ENCODE results near the gene SEMA3C.

Gene SEMA3C

DNA sequence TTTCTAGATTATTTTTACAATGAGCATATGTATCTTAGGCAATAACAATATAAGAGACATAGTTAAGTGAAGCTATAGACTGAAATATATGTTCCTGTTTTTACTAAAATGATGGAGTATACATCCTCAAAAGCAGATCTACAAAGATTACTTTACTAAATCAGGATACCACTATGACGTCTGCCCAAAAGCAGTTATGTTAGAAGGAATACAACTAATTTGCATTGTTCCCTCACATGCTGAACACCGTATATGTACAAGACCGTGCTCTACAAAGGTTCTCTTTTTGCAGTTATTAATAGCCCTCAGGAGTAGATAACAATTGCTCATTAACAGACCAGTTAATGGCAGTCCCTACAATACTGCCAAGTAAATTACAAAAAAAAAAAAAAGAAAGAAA is 143.0 kb downstream of the SEMA3C start:
- DNase-seq (ENCODE audit: low read depth): no peak

DNA sequence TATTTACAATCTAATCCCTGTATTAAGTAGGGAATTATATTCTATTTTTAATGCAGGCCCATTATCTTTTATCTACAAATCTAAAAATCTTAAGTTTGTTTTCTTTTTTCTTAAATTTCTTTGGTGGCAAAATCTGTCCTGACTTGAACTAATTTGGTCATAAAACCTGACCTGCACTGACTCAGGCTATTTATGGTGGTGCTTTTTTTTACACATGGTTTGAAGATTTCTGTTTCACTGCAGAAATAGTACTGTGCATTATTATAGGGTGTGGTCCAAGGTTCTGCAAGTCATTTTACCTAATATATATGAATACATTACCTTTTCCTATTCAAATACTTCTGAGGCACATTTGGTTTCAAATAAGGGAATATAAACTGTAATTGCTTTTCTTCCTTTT is 143.4 kb downstream of the SEMA3C start:
- DNase-seq (ENCODE audit: low read depth): no peak

DNA sequence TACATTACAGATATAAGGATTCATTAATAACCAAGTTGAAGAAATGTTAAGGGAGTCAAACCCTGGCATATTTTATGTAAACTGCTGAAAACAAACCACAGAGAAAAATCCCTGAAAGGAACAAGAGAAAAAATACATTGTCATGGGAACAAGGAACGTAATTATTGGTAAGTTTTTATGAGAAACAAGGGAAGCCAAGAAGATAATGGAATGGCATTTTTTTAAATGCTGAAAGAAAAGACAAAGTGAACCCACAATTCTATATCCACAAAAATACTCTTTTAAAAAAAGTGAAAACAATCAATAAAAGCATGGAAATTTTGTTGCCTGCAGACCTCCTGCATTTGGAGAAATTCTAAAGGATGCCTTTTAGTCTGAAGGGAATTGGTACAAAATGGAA is 144.0 kb downstream of the SEMA3C start:
- no peak for DNase-seq (ENCODE audit: low read depth)

DNA sequence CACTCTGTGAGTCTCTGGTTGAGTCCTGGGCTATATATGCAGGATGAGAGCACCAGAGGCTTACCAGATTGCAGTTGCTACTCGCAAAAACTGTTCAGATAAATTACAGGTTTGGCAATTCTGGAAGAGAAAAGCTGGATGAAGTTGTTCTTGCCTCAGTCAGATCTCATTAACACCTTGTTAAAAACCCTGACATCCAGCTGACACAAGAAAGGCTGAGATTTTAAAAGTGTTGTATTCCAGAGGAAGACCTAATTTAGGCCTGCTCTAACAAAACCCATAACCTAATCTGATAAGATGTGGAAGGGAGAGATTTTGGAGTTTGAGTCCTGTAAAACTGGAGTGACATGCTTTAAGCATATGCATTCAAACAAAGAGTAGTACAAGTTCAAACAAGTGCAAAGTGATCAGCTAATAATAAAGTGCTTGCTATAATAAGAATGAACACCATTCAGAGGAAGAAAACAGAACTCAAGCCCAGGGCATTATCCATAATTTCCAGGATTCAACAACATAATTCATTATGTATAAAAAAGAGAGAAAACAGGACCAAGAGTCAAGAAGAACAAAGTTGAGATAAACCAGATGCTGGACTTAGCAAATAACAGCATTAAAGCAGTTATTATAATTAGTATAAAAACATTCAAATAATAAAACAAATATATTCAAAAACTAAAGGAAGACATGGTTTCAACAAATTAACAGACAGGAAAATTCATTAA is 144.9 kb downstream of the SEMA3C start:
- no peak for DNase-seq (ENCODE audit: low read depth)

DNA sequence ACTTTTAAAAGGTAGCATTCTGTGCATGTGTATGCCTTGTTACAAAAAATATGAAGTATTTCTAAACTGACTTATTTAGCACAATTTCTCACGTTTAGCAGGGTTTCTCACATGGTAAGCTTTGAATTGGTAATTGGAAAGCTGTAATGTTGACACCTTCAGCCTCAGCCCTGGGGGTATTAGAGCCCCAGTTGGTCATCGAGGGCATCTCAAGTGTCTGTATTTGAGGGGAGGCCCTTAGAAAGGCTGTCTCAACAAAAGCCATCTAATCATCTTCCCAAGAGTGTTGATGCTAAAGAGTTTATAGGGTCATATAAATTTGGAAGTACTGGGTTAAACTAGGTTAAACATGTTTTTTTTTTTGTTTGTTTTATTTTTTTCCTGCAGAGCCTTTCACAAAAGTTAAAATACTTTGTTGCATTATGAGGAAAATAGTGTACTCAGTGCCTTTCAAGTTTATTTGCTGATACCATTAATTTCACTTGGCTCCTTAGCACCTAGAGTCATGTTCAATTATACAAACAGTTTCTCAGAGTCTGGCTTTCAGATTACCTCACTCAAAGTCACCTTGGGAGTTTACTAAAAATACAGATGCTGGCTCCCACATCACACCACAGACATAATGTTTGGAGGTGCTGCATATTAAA is 146.4 kb downstream of the SEMA3C start:
- DNase-seq (ENCODE audit: low read depth): no peak

GRCh38 chr7:80771523-80771922 is 147.3 kb downstream of the SEMA3C start:
- no peak for DNase-seq (ENCODE audit: low read depth)

DNA sequence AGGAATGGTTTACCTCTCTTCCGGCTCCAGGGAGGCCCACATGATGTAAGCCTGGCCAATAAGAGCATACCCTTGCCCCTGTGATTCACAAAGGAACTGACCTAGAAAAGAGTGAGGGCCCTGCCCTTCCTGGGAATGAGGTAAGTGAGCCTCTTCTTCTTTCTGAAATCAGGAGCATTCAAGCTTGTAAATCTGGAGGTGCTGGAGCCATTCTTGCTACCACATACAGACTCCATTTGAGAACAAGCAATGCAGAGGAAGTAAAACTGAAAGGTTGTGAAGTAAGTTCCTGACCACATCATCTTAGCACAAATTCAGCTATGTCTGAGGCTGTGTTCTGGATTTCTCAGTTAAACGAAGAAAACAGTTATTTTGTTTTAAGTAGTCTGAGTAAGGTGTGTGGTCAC is 148.2 kb downstream of the SEMA3C start:
- DNase-seq (ENCODE audit: low read depth): no peak

GRCh38 chr7:80770061-80770460 is 148.8 kb downstream of the SEMA3C start:
- DNase-seq (ENCODE audit: low read depth): no peak

DNA sequence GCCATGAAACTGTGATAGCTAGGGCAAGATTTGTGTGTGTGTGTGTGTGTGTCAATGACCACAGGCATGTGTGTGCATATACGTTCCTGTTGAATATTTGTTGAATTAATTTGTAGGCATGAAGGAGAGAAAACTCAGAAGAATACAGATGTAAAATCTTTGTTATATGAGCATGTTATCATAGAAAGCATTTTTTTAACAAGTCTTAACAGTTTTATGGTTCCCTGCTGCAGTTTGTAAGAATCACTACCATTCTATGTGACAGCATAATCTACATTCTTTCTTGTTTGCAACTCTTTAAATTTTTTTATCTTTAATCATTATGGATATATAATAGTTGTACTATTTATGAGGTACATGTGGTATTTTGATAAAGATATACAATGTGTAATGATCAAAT is 150.1 kb downstream of the SEMA3C start:
- no peak for DNase-seq (ENCODE audit: low read depth)

DNA sequence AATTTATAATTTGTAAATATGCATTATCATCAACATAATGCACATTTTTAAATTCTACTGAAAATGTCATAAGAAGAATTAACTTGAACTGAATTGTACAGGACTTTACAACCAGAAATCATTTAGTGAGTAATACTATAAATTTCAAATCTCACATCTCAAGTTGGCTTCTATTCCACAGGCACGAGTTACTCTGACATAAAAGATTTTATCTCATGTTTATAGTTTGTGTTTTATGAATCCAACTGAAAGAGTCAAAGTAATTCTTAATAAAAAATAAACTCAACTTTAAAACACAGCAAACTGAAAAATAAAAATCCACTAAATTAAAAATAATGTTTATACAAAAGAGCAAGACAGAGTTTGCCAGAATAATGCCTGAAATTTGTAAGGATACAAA is 151.2 kb downstream of the SEMA3C start:
- no peak for DNase-seq (ENCODE audit: low read depth)

- DNase-seq (ENCODE audit: low read depth): no peak
Measured at GRCh38 chr7:80766724-80767123, 152.1 kb downstream of the SEMA3C start.

DNA sequence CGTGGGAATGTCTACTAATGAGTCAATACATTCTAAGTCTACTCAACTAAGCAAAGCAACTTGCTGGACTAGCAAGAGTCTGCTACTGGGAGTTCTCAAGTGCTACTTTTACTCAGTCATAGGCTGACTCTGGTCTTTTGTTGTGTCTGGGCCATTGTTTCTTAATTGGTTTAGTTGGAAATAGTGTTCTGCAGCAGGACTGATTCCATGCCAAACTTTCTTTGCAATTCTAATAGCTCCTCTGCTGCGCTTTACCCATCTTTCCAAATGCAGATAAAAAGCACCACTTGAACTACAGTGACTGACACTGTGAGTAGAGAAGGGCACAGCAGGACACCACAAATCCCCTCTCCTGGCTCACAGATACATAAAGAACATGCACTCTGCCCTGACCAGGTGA is 154.7 kb downstream of the SEMA3C start:
- no peak for DNase-seq (ENCODE audit: low read depth)

DNA sequence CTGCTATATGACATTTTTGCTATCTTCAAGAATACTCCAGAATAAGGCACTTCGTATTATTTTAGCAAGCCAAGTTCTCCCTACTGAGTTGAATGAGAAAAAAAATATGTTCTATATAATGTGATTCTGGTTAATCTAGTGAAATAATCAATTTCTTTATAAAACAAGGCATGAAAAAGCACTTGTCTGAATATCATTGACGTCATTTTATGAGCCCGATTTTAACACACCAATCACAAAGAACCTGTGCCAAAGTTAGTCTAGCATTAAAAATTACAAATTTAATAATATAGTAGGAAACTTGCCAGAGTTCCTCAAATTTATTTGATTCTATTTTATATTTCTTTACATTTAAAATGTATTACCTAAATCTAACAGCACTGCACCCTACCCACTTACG is 155.1 kb downstream of the SEMA3C start:
- DNase-seq (ENCODE audit: low read depth): no peak

- DNase-seq (ENCODE audit: low read depth): no peak
Measured at GRCh38 chr7:80763289-80763688, 155.6 kb downstream of the SEMA3C start.

DNA sequence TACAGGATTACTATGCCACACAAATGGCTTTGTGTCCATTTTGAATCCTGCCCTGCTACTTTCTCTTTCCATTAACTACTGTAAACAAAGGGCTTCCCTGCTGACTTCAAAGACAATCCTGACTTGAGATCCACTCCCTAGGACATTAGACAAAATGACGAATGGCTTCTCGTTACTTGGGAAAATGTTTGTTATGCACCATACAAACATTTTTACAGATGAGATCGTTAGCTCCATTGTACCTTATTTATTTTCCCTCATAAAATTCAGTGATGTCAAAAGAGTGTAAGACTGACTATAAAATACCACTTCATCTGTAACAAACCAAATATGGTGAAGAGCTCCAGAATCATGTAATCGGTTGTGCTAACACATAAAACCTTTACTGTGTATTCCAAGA is 158.6 kb downstream of the SEMA3C start:
- DNase-seq (ENCODE audit: low read depth): no peak

- DNase-seq (ENCODE audit: low read depth): no peak
Measured at GRCh38 chr7:80752954-80753690, 165.7 kb downstream of the SEMA3C start.

GRCh38 chr7:80749270-80749669 is 169.6 kb downstream of the SEMA3C start:
- no peak for DNase-seq (ENCODE audit: low read depth)

DNA sequence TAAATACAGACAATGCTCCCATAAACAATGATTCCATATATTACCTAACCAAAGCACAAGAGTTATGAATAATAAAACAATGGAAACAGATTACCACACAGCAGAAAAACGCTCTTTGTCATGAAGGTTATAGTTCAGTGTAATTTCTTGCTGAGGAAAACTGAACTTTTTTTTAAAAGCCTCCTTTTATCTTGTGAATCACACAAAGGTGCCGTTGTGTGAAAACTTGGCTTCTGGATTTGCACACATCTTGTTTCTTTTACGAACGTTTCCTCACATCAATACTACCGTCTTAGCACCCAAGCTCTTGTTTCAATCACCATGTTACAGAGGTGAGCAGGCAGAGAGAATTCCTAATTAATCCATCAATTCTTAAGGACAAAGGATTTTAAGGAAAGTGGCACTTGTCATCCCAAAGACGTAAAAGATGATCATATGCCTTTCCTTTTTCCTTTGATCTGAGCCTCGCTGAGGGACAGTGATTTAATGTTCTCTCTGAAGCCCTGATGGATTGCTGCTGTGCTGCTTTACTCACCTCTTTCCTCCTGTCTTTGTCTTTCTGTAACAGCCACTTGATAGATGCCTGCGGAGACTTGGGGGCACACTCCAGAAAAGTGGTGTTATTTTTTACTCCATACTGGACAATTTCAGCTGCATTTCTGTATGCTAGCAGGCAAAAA is 170.3 kb downstream of the SEMA3C start:
- DNase-seq (ENCODE audit: low read depth): no peak

GRCh38 chr7:80740778-80741545 is 177.9 kb downstream of the SEMA3C start:
- peak; percentile 71 for DNase-seq (ENCODE audit: low read depth)

DNA sequence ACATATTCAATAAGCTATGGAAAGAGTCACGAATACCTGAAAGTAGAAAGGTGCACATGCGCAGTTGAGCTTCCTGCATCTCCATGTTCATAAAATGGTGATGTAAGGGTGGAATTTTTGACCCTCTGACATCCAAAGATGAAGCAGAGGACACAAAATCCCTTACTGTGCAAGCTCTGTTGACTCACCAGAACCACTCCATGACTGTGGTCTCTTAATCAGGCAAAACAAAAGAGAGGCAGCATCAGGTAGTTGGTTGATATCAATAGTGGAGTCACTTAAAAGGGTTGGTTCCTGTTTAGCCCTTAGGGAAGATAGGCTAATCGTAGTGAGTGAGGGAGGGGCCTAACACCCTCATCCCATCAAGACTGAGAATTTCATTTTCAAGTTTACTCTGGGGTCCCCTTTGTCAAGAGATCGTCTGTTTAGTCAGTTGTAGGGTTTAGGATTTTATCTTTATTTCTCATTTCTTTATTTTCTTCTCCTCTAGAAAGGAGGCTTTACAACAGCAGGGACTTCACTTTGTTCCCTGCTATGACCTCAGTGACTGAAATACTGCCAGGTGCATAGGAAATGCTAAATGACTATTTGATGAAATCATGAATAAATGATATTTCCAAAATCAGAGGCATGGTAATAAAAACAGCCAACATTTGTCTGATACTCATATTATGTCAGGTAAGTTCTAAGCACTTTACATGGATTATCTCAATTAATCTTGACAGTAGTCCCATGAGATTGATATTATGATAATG is 182.3 kb downstream of the SEMA3C start:
- DNase-seq (ENCODE audit: low read depth): no peak

DNA sequence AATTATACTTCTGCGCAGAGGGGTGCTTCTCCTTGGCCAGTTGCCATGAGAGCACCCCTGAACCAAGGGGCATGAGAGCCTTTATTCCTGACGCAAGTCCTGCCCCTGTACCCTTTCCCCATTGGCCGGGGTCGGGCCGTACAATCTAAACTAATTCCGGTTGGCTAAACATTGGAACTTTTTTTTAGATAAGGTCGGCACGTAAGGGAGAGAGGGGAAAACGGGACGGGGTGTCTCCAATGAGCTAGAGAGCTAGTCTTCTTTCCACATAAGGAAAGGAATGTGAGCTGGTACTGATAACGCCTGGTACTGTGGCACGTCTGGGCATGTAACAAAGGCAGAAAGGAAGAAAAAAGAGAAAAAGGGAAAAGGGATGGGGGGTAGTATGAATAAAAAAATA is 183.5 kb downstream of the SEMA3C start:
- no peak for DNase-seq (ENCODE audit: low read depth)
